MCF 10A (cell line): ENCODE data around the gene FNBP1. TPM values are rescaled to one million over a fixed set of nuclear protein-coding genes. Genes with fewer than 3 reads are reported as not detected.

Experiments
- BruUV-seq: library from RNA; stranded (reverse); fragments of 400-500 nt; replicated peaks from 2 replicates; lab custom pipeline; 2021; lab: Mats Ljungman, UMichigan
- CTCF ChIA-PET: fragments of 300-600 bp; sonication (Branson Sonifier 250); formaldehyde crosslinking; extraction: SDS; loops from one replicate; lab custom pipeline; 2021; ENCODE audit warnings: antibody characterized with exemption, inconsistent platforms; lab: Yijun Ruan, JAX
- POLR2A ChIA-PET: fragments of 300-600, 350-650 bp; sonication (Branson Sonifier 250); formaldehyde crosslinking; extraction: SDS; loops from one replicate; lab custom pipeline; 2020; ENCODE audit warnings: antibody characterized with exemption, inconsistent platforms; lab: Yijun Ruan, JAX
- DNase-seq: peaks from one replicate; pipeline ENCODE4 v3.0.0-alpha.2; 2018; ENCODE audit not compliant: unreplicated experiment
- H3K27ac Mint-ChIP-seq: one replicate; pipeline ENCODE4 v1.8.0; 2022; ENCODE audit warnings: mild to moderate bottlenecking, low read depth, mixed read lengths; ENCODE audit not compliant: unreplicated experiment
- H3K27me3 Mint-ChIP-seq: one replicate; pipeline ENCODE4 v1.8.0; 2022; ENCODE audit warnings: mixed read lengths; ENCODE audit not compliant: insufficient read depth, unreplicated experiment
- H3K36me3 Mint-ChIP-seq: one replicate; pipeline ENCODE4 v1.8.0; 2022; ENCODE audit warnings: mild to moderate bottlenecking, moderate library complexity, mixed read lengths; ENCODE audit not compliant: insufficient read depth, unreplicated experiment
- H3K4me1 Mint-ChIP-seq: one replicate; pipeline ENCODE4 v1.8.0; 2022; ENCODE audit warnings: mixed read lengths; ENCODE audit not compliant: insufficient read depth, unreplicated experiment
- H3K4me3 Mint-ChIP-seq: one replicate; pipeline ENCODE4 v1.8.0; 2022; ENCODE audit warnings: mild to moderate bottlenecking, moderate library complexity, mixed read lengths; ENCODE audit not compliant: unreplicated experiment
- H3K9me3 Mint-ChIP-seq: one replicate; pipeline ENCODE4 v1.8.0; 2022; ENCODE audit warnings: mixed read lengths; ENCODE audit not compliant: unreplicated experiment
- intact Hi-C: fragments of 100-400 bp; cut with micrococcal nuclease; formaldehyde crosslinking; loops from 2 replicates; pipeline ENCODE4 v1.14.1; 2022
- total RNA-seq: library from RNA; stranded (reverse); gene quantifications from 2 replicates; pipeline ENCODE4 v1.2.3, GENCODE V29; 2022
- TF ChIP-seq, protein P1 (sequence below): fragments of 200-600 bp; IDR thresholded peaks from one replicate; pipeline ENCODE4 v1.8.0; 2022; ENCODE audit warnings: antibody characterized with exemption, mild to moderate bottlenecking; ENCODE audit not compliant: unreplicated experiment

FNBP1 gene
- total RNA-seq, 1 experiment from 2014 or later = 24.4 TPM

DNA sequence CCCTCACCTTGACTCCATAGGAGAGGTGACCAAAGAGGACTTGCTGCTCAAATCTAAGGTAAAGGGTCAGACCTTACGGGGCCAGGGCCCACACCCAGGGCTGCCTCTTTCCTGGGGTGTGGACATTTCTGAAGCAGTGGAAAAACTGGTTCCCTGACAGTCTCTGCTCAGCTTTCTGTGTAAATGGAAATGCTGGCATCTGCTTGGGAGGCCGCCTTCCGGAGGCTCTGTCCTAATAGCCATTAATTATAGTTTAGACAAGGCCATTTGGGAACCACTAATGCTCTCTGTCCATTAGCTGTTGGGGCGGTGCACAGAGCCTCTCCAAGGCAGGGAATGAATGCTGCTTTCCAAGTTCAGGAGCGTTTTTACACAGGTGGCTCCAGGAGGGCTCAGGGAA, 190.4 kb downstream of the FNBP1 start:
- BruUV-seq = no TSS peak
- intact Hi-C loops = no loop called here
- DNase-seq = no peak

DNA sequence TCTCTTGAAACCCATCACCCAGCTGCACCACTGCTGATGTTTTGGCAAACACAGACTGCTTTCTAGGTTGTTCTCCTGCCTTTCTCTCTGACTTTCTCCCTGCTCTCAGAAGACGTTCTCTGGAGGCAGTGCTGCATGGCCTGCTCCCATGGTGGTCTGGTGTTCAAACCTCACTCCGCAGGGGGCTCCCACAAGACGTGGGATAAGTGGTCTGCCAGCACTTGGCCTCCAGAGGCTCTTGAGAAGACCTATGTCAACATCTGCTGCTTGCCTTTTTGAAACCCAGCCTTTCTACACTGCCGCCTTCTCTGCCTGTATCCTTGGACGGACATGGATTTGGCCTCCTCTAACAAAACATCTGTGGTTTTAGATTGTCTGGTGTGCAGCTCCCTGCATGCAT, 191.2 kb downstream of the FNBP1 start:
- BruUV-seq = no TSS peak

More for the DNA sequence above, 190.4 kb downstream of the FNBP1 start:
- TF ChIP-seq, protein P1, sequence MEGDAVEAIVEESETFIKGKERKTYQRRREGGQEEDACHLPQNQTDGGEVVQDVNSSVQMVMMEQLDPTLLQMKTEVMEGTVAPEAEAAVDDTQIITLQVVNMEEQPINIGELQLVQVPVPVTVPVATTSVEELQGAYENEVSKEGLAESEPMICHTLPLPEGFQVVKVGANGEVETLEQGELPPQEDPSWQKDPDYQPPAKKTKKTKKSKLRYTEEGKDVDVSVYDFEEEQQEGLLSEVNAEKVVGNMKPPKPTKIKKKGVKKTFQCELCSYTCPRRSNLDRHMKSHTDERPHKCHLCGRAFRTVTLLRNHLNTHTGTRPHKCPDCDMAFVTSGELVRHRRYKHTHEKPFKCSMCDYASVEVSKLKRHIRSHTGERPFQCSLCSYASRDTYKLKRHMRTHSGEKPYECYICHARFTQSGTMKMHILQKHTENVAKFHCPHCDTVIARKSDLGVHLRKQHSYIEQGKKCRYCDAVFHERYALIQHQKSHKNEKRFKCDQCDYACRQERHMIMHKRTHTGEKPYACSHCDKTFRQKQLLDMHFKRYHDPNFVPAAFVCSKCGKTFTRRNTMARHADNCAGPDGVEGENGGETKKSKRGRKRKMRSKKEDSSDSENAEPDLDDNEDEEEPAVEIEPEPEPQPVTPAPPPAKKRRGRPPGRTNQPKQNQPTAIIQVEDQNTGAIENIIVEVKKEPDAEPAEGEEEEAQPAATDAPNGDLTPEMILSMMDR = no peak
- Mint-ChIP-seq H3K36me3 (peaks cover 25% of the 10 kb centered on the region), H3K27me3 (no peaks in the 10 kb centered on the region), H3K4me1 (no peaks in the 10 kb centered on the region), H3K27ac (no peak overlapping the region), H3K4me3 (no peak overlapping the region), H3K9me3 (no peaks in the 10 kb centered on the region)
- ChIA-PET CTCF (interaction anchor here (0.6 kb wide), 1 partner anchor 34 kb away, joined by 3 read pairs; no protein-coding TSS in a partner anchor), POLR2A (interaction anchor here (1.5 kb wide), 1 partner anchor 9 kb away, joined by 5 read pairs; no protein-coding TSS in a partner anchor)

DNA sequence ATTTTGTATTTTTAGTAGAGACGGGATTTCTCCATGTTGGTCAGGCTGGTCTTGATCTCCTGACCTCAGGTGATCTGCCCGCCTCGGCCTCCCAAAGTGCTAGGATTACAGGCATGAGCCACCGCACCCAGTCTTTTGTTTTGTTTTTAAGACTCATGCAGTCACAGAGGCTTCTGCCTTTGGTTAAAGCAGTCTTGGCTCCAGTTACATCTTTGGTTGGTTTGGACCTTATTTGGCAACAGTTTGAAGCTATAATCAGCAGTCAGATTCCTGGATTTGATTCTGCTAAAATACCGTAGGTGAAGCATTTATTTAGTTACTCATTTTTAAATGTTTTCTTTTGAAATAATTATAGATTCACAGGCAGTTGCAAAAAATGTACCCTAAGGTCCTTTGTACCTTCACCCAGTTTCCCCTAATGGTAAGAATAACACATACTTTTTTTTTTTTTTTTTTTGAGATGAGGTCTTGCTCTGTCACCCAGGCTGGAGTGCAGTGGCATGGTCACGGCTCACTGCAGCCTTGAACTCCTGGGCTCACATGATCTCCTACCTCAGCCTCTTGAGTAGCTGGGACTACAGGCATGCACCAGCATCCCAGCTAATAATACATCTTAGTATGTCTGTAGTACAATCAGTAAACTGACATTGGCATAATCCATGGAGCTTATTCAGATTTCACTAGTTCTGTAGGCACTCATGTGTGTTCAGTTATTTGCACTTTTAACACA, 192.0 kb downstream of the FNBP1 start:
- TF ChIP-seq, protein P1 = no peak
- intact Hi-C loops = no loop called here
- no peak overlapping the region for H3K4me3 Mint-ChIP-seq
- no TSS peak for BruUV-seq
- peaks cover 25% of the 10 kb centered on the region for H3K36me3 Mint-ChIP-seq
- H3K4me1 Mint-ChIP-seq = no peaks in the 10 kb centered on the region
- DNase-seq = no peak
- ChIA-PET CTCF (interaction anchor here (0.5 kb wide), 1 partner anchor 588 kb away, joined by 4 read pairs; no protein-coding TSS in a partner anchor), POLR2A (no interaction called here)
- H3K27me3 Mint-ChIP-seq = no peaks in the 10 kb centered on the region
- no peaks in the 10 kb centered on the region for H3K9me3 Mint-ChIP-seq
- no peak overlapping the region for H3K27ac Mint-ChIP-seq

More for the DNA sequence above, 191.2 kb downstream of the FNBP1 start:
- Mint-ChIP-seq H3K9me3 (no peaks in the 10 kb centered on the region), H3K36me3 (peaks cover 25% of the 10 kb centered on the region), H3K4me3 (no peak overlapping the region), H3K27me3 (no peaks in the 10 kb centered on the region), H3K27ac (no peak overlapping the region), H3K4me1 (no peaks in the 10 kb centered on the region)
- POLR2A ChIA-PET = no interaction called here
- CTCF ChIA-PET = interaction anchor here (0.5 kb wide), 1 partner anchor 587 kb away, joined by 4 read pairs; no protein-coding TSS in a partner anchor
- TF ChIP-seq, protein P1 = no peak
- DNase-seq = no peak
- intact Hi-C loops = no loop called here

DNA sequence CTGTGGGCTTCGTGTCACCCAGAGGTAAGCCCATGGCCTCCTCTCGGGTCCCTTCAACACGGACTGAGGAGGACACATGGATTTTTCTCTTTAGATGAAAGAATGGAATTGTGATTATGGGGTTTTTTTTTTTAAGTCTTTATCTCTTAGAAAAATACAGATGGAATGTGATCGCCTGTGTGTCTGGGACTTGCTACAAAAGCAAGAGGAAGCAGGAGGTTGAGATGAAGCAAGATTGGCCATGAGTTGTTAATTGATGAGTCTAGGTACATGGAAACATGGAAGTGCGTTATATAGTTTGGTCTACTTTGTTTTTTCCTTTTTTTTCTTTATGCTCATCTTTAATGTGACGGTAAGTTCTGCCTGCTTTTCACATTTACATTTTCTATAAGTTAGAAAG, 193.1 kb downstream of the FNBP1 start:
- TF ChIP-seq, protein P1 = no peak
- BruUV-seq = no TSS peak
- Mint-ChIP-seq H3K4me3 (no peak overlapping the region), H3K36me3 (peaks cover 25% of the 10 kb centered on the region), H3K27me3 (no peaks in the 10 kb centered on the region), H3K4me1 (no peaks in the 10 kb centered on the region), H3K27ac (no peak overlapping the region), H3K9me3 (no peaks in the 10 kb centered on the region)
- no peak for DNase-seq
- intact Hi-C loops = no loop called here
- ChIA-PET CTCF (no interaction called here), POLR2A (interaction anchor here (0.7 kb wide), 1 partner anchor 34 kb away, joined by 3 read pairs; no protein-coding TSS in a partner anchor)
